ENCODE data around the gene MAGI2.

MAGI2 gene

GRCh38 chr7:78900806-78901205, 552.7 kb downstream of the MAGI2 start:
- Histone ChIP-seq H4K91ac (ENCODE audit: low read depth, low read length, poor library complexity) (no peak overlapping the region), H3K4me2 (ENCODE audit: insufficient read depth, low read length, poor library complexity, severe bottlenecking) (no peak overlapping the region), H2AK5ac (ENCODE audit: low read depth, low read length) (no peak overlapping the region), H3K9me3 (replicated peaks in 1 of 2; ENCODE audit: control insufficient read depth in 2 of 2, insufficient read depth in 1 of 2, low read depth in 1 of 2, low read length in 2 of 2) (no peaks in the 10 kb centered on the region), H3K79me1 (ENCODE audit: low read depth, low read length) (no peaks in the 10 kb centered on the region), H3K18ac (ENCODE audit: low read length) (no peak overlapping the region), H2BK12ac (ENCODE audit: low read length) (no peak overlapping the region), H3K36me3 (replicated peaks in 1 of 2; ENCODE audit: control insufficient read depth in 2 of 2, insufficient read depth in 2 of 2, low read length in 2 of 2) (no peaks in the 10 kb centered on the region), H3K14ac (ENCODE audit: low read length) (no peak overlapping the region), H2BK120ac (ENCODE audit: low read depth, low read length) (no peak overlapping the region), H3K4me1 (ENCODE audit: control insufficient read depth in 2 of 2, insufficient read depth in 1 of 2, low read depth in 1 of 2, low read length in 2 of 2) (no peaks in the 10 kb centered on the region), H2BK5ac (ENCODE audit: low read length) (no peak overlapping the region), H3K27me3 (ENCODE audit: control insufficient read depth in 3 of 3, insufficient read depth in 3 of 3, low read depth in 1 of 3, low read length in 3 of 3) (no peaks in the 10 kb centered on the region), H3K4ac (ENCODE audit: low read length) (no peak overlapping the region), H3K27ac (replicated peaks; ENCODE audit: low read length) (no peak overlapping the region), H4K8ac (ENCODE audit: low read depth, low read length) (no peak overlapping the region), H3K4me3 (ENCODE audit: low read length in 2 of 2) (no peak overlapping the region), H2BK15ac (ENCODE audit: low read length) (no peak overlapping the region), H3K23ac (ENCODE audit: low read depth, low read length, poor library complexity) (no peak overlapping the region), H2AFZ (ENCODE audit: low read length) (no peak overlapping the region), H3K9ac (ENCODE audit: low read depth, low read length, poor library complexity) (no peak overlapping the region)
- no peak for DNase-seq (ENCODE audit: low spot score)
- WGBS, 2 donors (ENCODE audit: extremely low coverage in 2 of 2, insufficient read length in 2 of 2, insufficient replicate concordance in 1 of 2), result no CpG with 5 or more reads among the region's 2 CpGs

GRCh38 chr7:78895393-78895792, 558.1 kb downstream of the MAGI2 start:
- H4K8ac ChIP-seq (ENCODE audit: low read depth, low read length), result no peak overlapping the region
- no CpG with 5 or more reads among the region's 3 CpGs for WGBS, 2 donors (ENCODE audit: extremely low coverage in 2 of 2, insufficient read length in 2 of 2, insufficient replicate concordance in 1 of 2)

GRCh38 chr7:78879206-78879605, 574.3 kb downstream of the MAGI2 start:
- H2BK15ac ChIP-seq (ENCODE audit: low read length), result no peak overlapping the region
- no peak overlapping the region for H3K4me2 ChIP-seq (ENCODE audit: insufficient read depth, low read length, poor library complexity, severe bottlenecking)
- no peak overlapping the region for H2AK5ac ChIP-seq (ENCODE audit: low read depth, low read length)
- no peak overlapping the region for H3K4me3 ChIP-seq (ENCODE audit: low read length in 2 of 2)
- H2AFZ ChIP-seq (ENCODE audit: low read length), result no peak overlapping the region
- H2BK120ac ChIP-seq (ENCODE audit: low read depth, low read length), result no peak overlapping the region
- no peak overlapping the region for H2BK5ac ChIP-seq (ENCODE audit: low read length)
- H3K23ac ChIP-seq (ENCODE audit: low read depth, low read length, poor library complexity), result no peak overlapping the region
- H3K4me1 ChIP-seq (ENCODE audit: control insufficient read depth in 2 of 2, insufficient read depth in 1 of 2, low read depth in 1 of 2, low read length in 2 of 2), result no peaks in the 10 kb centered on the region
- H4K8ac ChIP-seq (ENCODE audit: low read depth, low read length), result no peak overlapping the region
- H3K36me3 ChIP-seq (replicated peaks in 1 of 2; ENCODE audit: control insufficient read depth in 2 of 2, insufficient read depth in 2 of 2, low read length in 2 of 2), result no peaks in the 10 kb centered on the region
- no peak overlapping the region for H3K14ac ChIP-seq (ENCODE audit: low read length)
- H3K4ac ChIP-seq (ENCODE audit: low read length), result no peak overlapping the region
- H3K18ac ChIP-seq (ENCODE audit: low read length), result no peak overlapping the region
- no peak overlapping the region for H3K27ac ChIP-seq (replicated peaks; ENCODE audit: low read length)
- no peaks in the 10 kb centered on the region for H3K27me3 ChIP-seq (ENCODE audit: control insufficient read depth in 3 of 3, insufficient read depth in 3 of 3, low read depth in 1 of 3, low read length in 3 of 3)
- no peak overlapping the region for H4K91ac ChIP-seq (ENCODE audit: low read depth, low read length, poor library complexity)
- no peak for DNase-seq (ENCODE audit: low spot score)
- H3K79me1 ChIP-seq (ENCODE audit: low read depth, low read length), result no peaks in the 10 kb centered on the region
- WGBS, 2 donors (ENCODE audit: extremely low coverage in 2 of 2, insufficient read length in 2 of 2, insufficient replicate concordance in 1 of 2), result no CpG with 5 or more reads among the region's 1 CpG
- H3K9me3 ChIP-seq (replicated peaks in 1 of 2; ENCODE audit: control insufficient read depth in 2 of 2, insufficient read depth in 1 of 2, low read depth in 1 of 2, low read length in 2 of 2), result peaks cover 0 to 2% of the 10 kb centered on the region in 2 donors
- no peak overlapping the region for H3K9ac ChIP-seq (ENCODE audit: low read depth, low read length, poor library complexity)
- H2BK12ac ChIP-seq (ENCODE audit: low read length), result no peak overlapping the region

More at GRCh38 chr7:78895393-78895792, 558.1 kb downstream of the MAGI2 start:
- Histone ChIP-seq H2BK5ac (ENCODE audit: low read length) (no peak overlapping the region), H3K9ac (ENCODE audit: low read depth, low read length, poor library complexity) (no peak overlapping the region), H2BK12ac (ENCODE audit: low read length) (no peak overlapping the region), H3K14ac (ENCODE audit: low read length) (no peak overlapping the region), H3K4ac (ENCODE audit: low read length) (no peak overlapping the region), H2BK15ac (ENCODE audit: low read length) (no peak overlapping the region), H4K91ac (ENCODE audit: low read depth, low read length, poor library complexity) (no peak overlapping the region), H2BK120ac (ENCODE audit: low read depth, low read length) (no peak overlapping the region), H3K9me3 (replicated peaks in 1 of 2; ENCODE audit: control insufficient read depth in 2 of 2, insufficient read depth in 1 of 2, low read depth in 1 of 2, low read length in 2 of 2) (no peaks in the 10 kb centered on the region), H3K4me1 (ENCODE audit: control insufficient read depth in 2 of 2, insufficient read depth in 1 of 2, low read depth in 1 of 2, low read length in 2 of 2) (no peaks in the 10 kb centered on the region), H3K23ac (ENCODE audit: low read depth, low read length, poor library complexity) (no peak overlapping the region), H2AFZ (ENCODE audit: low read length) (no peak overlapping the region), H3K36me3 (replicated peaks in 1 of 2; ENCODE audit: control insufficient read depth in 2 of 2, insufficient read depth in 2 of 2, low read length in 2 of 2) (no peaks in the 10 kb centered on the region), H3K27me3 (ENCODE audit: control insufficient read depth in 3 of 3, insufficient read depth in 3 of 3, low read depth in 1 of 3, low read length in 3 of 3) (no peaks in the 10 kb centered on the region), H3K4me2 (ENCODE audit: insufficient read depth, low read length, poor library complexity, severe bottlenecking) (no peak overlapping the region), H3K27ac (replicated peaks; ENCODE audit: low read length) (no peak overlapping the region), H3K79me1 (ENCODE audit: low read depth, low read length) (no peaks in the 10 kb centered on the region), H3K4me3 (ENCODE audit: low read length in 2 of 2) (no peak overlapping the region), H3K18ac (ENCODE audit: low read length) (no peak overlapping the region), H2AK5ac (ENCODE audit: low read depth, low read length) (no peak overlapping the region)
- DNase-seq (ENCODE audit: low spot score), result no peak

- Histone ChIP-seq H2BK120ac (ENCODE audit: low read depth, low read length) (no peak overlapping the region), H2BK15ac (ENCODE audit: low read length) (no peak overlapping the region), H3K23ac (ENCODE audit: low read depth, low read length, poor library complexity) (no peak overlapping the region), H3K4ac (ENCODE audit: low read length) (no peak overlapping the region), H3K14ac (ENCODE audit: low read length) (no peak overlapping the region), H2BK12ac (ENCODE audit: low read length) (no peak overlapping the region), H3K9me3 (replicated peaks in 1 of 2; ENCODE audit: control insufficient read depth in 2 of 2, insufficient read depth in 1 of 2, low read depth in 1 of 2, low read length in 2 of 2) (no peaks in the 10 kb centered on the region), H3K4me3 (ENCODE audit: low read length in 2 of 2) (no peak overlapping the region), H3K36me3 (replicated peaks in 1 of 2; ENCODE audit: control insufficient read depth in 2 of 2, insufficient read depth in 2 of 2, low read length in 2 of 2) (no peaks in the 10 kb centered on the region), H4K91ac (ENCODE audit: low read depth, low read length, poor library complexity) (no peak overlapping the region), H3K27me3 (ENCODE audit: control insufficient read depth in 3 of 3, insufficient read depth in 3 of 3, low read depth in 1 of 3, low read length in 3 of 3) (no peaks in the 10 kb centered on the region), H2AFZ (ENCODE audit: low read length) (no peak overlapping the region), H2BK5ac (ENCODE audit: low read length) (no peak overlapping the region), H4K8ac (ENCODE audit: low read depth, low read length) (no peak overlapping the region), H3K9ac (ENCODE audit: low read depth, low read length, poor library complexity) (no peak overlapping the region), H3K18ac (ENCODE audit: low read length) (no peak overlapping the region), H2AK5ac (ENCODE audit: low read depth, low read length) (no peak overlapping the region), H3K79me1 (ENCODE audit: low read depth, low read length) (no peaks in the 10 kb centered on the region), H3K4me1 (ENCODE audit: control insufficient read depth in 2 of 2, insufficient read depth in 1 of 2, low read depth in 1 of 2, low read length in 2 of 2) (no peaks in the 10 kb centered on the region), H3K4me2 (ENCODE audit: insufficient read depth, low read length, poor library complexity, severe bottlenecking) (no peak overlapping the region), H3K27ac (replicated peaks; ENCODE audit: low read length) (no peak overlapping the region)
- no CpG with 5 or more reads among the region's 5 CpGs for WGBS, 2 donors (ENCODE audit: extremely low coverage in 2 of 2, insufficient read length in 2 of 2, insufficient replicate concordance in 1 of 2)
- DNase-seq (ENCODE audit: low spot score), result no peak
Measured at GRCh38 chr7:78873117-78873516, 580.4 kb downstream of the MAGI2 start.

All from neuronal stem cell (in vitro differentiated cells).